Caco-2 (cell line): ENCODE measurements around the gene FCN2. TPM values are rescaled to one million over a fixed set of nuclear protein-coding genes. Genes with fewer than 3 reads are reported as not detected.

Source experiments
- BruUV-seq: library from RNA; stranded (reverse); fragments of 400-500 nt; replicated peaks from 2 replicates; lab custom pipeline; 2021; lab: Mats Ljungman, UMichigan
- CTCF ChIA-PET: fragments of 300-600 bp; sonication (Branson Sonifier 250); formaldehyde crosslinking; loops from one replicate; lab custom pipeline; 2022; ENCODE audit warnings: antibody characterized with exemption; lab: Charles Lee
- POLR2A ChIA-PET: fragments of 300-600 bp; sonication (Branson Sonifier 250); formaldehyde crosslinking; loops from one replicate; lab custom pipeline; 2022; ENCODE audit warnings: antibody characterized with exemption; lab: Charles Lee
- DNase-seq, 2 experiments: peaks; one replicate each; pipeline versions ENCODE4 v3.0.0 to v3.0.0-alpha.2; 2020 to 2022
- H3K27me3 ChIP-seq: replicated peaks from 2 replicates; pipeline ENCODE4 v1.6.0; 2011; ENCODE audit warnings: low read length; ENCODE audit not compliant: control insufficient read depth, insufficient read depth
- H3K36me3 ChIP-seq: 2 replicates; pipeline ENCODE4 v1.5.1; 2011; ENCODE audit warnings: low read length; ENCODE audit not compliant: control insufficient read depth, insufficient read depth
- H3K4me1 ChIP-seq: fragments of 250-450 bp; sonication (Bioruptor Pico); 2 replicates; pipeline ENCODE4 v1.5.1; 2020; ENCODE audit warnings: mild to moderate bottlenecking
- H3K4me3 ChIP-seq: 2 replicates; pipeline ENCODE4 v1.5.1; 2011; ENCODE audit warnings: low read depth, mild to moderate bottlenecking, control low read depth, low read length
- H3K9me3 ChIP-seq: fragments of 250-450 bp; sonication (Bioruptor Pico); 2 replicates; pipeline ENCODE4 v1.5.1; 2020; ENCODE audit warnings: mild to moderate bottlenecking, moderate library complexity
- H3K27ac Mint-ChIP-seq: one replicate; pipeline ENCODE4 v1.8.0; 2022; ENCODE audit warnings: mixed read lengths; ENCODE audit not compliant: unreplicated experiment
- H3K27me3 Mint-ChIP-seq: one replicate; pipeline ENCODE4 v1.8.0; 2022; ENCODE audit warnings: mixed read lengths; ENCODE audit not compliant: insufficient read depth, unreplicated experiment
- H3K36me3 Mint-ChIP-seq: one replicate; pipeline ENCODE4 v1.8.0; 2022; ENCODE audit warnings: mild to moderate bottlenecking, mixed read lengths; ENCODE audit not compliant: insufficient read depth, unreplicated experiment
- H3K4me1 Mint-ChIP-seq: one replicate; pipeline ENCODE4 v1.8.0; 2022; ENCODE audit warnings: low read depth, mixed read lengths; ENCODE audit not compliant: unreplicated experiment
- H3K4me3 Mint-ChIP-seq: one replicate; pipeline ENCODE4 v1.8.0; 2022; ENCODE audit warnings: mild to moderate bottlenecking, moderate library complexity, mixed read lengths; ENCODE audit not compliant: unreplicated experiment
- H3K9me3 Mint-ChIP-seq: one replicate; pipeline ENCODE4 v1.8.0; 2022; ENCODE audit warnings: mixed read lengths; ENCODE audit not compliant: unreplicated experiment
- intact Hi-C: fragments of 100-400 bp; cut with micrococcal nuclease; formaldehyde crosslinking; loops from one replicate; pipeline ENCODE4 v1.10.0; 2022; ENCODE audit not compliant: unreplicated experiment
- total RNA-seq: library from RNA; stranded (reverse); gene quantifications from 2 replicates; pipeline ENCODE4 v1.2.3, GENCODE V29; 2022
- TF ChIP-seq, protein P1 (sequence below), 2 experiments: fragments of 200-600 bp in 1 of 2; IDR thresholded peaks; 1 replicate in 1 of 2; 2 replicates in 1 of 2; pipeline versions ENCODE4 v1.5.1 to v1.8.0; 2011 to 2022; ENCODE audit warnings: antibody characterized with exemption in 1 of 2, control low read depth in 1 of 2, inconsistent platforms in 1 of 2, low read depth in 1 of 2, low read length in 1 of 2, mild to moderate bottlenecking in 1 of 2, moderate library complexity in 1 of 2; ENCODE audit not compliant: insufficient read depth in 1 of 2, severe bottlenecking in 1 of 2, unreplicated experiment in 1 of 2

FCN2 gene
- total RNA-seq, 1 experiment from 2014 or later: not detected

DNA sequence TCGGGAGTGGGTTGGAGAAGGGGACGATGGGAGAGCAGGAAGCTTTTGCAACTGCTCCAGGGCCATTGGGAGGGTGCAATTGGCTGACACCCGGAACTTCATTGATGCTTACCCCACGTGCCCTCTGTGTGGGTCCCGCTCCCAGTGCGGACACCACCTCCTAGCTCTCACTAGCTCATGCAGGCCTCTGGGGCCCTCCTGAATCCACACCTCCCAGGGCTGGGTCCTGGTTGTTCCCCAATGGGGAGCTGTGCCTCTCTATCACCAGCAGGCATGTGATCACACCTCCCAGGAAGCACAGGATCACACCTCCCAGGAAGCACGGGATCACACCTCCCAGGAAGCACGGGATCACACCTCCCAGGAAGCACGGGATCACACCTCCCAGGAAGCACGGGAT, 32.1 kb upstream of the FCN2 start:
- TF ChIP-seq, protein P1, sequence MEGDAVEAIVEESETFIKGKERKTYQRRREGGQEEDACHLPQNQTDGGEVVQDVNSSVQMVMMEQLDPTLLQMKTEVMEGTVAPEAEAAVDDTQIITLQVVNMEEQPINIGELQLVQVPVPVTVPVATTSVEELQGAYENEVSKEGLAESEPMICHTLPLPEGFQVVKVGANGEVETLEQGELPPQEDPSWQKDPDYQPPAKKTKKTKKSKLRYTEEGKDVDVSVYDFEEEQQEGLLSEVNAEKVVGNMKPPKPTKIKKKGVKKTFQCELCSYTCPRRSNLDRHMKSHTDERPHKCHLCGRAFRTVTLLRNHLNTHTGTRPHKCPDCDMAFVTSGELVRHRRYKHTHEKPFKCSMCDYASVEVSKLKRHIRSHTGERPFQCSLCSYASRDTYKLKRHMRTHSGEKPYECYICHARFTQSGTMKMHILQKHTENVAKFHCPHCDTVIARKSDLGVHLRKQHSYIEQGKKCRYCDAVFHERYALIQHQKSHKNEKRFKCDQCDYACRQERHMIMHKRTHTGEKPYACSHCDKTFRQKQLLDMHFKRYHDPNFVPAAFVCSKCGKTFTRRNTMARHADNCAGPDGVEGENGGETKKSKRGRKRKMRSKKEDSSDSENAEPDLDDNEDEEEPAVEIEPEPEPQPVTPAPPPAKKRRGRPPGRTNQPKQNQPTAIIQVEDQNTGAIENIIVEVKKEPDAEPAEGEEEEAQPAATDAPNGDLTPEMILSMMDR (IDR thresholded peaks at IDR 0.05; ENCODE audit: insufficient read depth in 1 of 2, low read depth in 1 of 2, low read length in 1 of 2, severe bottlenecking in 1 of 2, unreplicated experiment in 1 of 2): no peak
- Mint-ChIP-seq H3K4me1 (no peaks in the 10 kb centered on the region), H3K9me3 (no peaks in the 10 kb centered on the region), H3K36me3 (no peaks in the 10 kb centered on the region), H3K4me3 (no peak overlapping the region), H3K27me3 (no peaks in the 10 kb centered on the region), H3K27ac (no peak overlapping the region)
- Histone ChIP-seq H3K4me1 (no peaks in the 10 kb centered on the region), H3K36me3 (no peaks in the 10 kb centered on the region), H3K27me3 (no peaks in the 10 kb centered on the region), H3K9me3 (no peaks in the 10 kb centered on the region), H3K4me3 (no peak overlapping the region)
- BruUV-seq: no TSS peak
- intact Hi-C loops: no loop called here
- POLR2A ChIA-PET: no interaction called here
- CTCF ChIA-PET: no interaction called here
- no peak for DNase-seq

DNA sequence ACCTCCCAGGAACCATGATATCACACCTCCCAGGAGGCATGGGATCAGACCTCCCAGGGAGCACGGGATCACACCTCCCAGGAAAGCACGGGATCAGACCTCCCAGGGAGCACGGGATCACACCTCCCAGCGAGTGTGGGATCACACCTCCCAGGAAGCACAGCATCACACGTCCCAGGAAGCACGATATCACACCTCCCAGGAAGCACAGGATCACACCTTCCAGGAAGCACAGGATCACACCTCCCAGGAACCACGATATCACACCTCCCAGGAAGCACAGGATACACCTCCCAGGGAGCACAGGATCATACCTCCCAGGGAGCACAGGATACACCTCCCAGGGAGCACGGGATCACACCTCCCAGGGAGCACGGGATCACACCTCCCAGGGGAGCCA, 30.0 kb upstream of the FCN2 start:
- Histone ChIP-seq H3K9me3 (no peaks in the 10 kb centered on the region), H3K36me3 (no peaks in the 10 kb centered on the region), H3K27me3 (no peaks in the 10 kb centered on the region), H3K4me3 (no peak overlapping the region), H3K4me1 (no peaks in the 10 kb centered on the region)
- Mint-ChIP-seq H3K4me3 (no peak overlapping the region), H3K36me3 (no peaks in the 10 kb centered on the region), H3K27me3 (peaks cover under 1% of the 10 kb centered on the region), H3K4me1 (no peaks in the 10 kb centered on the region), H3K9me3 (no peaks in the 10 kb centered on the region), H3K27ac (no peak overlapping the region)
- ChIA-PET POLR2A (no interaction called here), CTCF (no interaction called here)
- no TSS peak for BruUV-seq
- no peak for DNase-seq
- TF ChIP-seq, protein P1 (IDR thresholded peaks at IDR 0.05; ENCODE audit: insufficient read depth in 1 of 2, low read depth in 1 of 2, low read length in 1 of 2, severe bottlenecking in 1 of 2, unreplicated experiment in 1 of 2): no peak
- intact Hi-C loops: no loop called here

DNA sequence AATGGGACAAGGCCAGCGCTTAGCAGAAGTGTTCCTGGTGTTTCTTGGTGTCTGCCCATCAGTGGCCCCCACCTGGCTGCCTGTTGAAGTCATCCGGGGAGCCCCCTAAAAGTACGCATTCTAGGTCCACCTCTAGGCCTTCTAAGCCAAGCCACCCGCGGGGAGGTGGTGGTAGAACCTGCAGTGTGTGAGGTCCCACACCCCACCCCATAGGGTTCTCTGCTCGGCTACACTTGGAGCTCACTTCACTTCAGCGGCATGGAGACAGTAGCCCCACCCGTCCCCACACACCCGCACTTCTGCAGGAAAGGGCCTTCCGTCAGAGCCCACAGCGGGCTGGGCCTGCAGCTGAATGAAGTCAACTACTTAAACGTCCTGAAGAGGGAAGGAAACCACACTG, 29.6 kb upstream of the FCN2 start:
- no peaks in the 10 kb centered on the region for H3K4me1 Mint-ChIP-seq
- TF ChIP-seq, protein P1 (IDR thresholded peaks at IDR 0.05; ENCODE audit: insufficient read depth in 1 of 2, low read depth in 1 of 2, low read length in 1 of 2, severe bottlenecking in 1 of 2, unreplicated experiment in 1 of 2): no peak
- no peaks in the 10 kb centered on the region for H3K27me3 ChIP-seq
- BruUV-seq: no TSS peak
- H3K36me3 ChIP-seq: no peaks in the 10 kb centered on the region
- no peaks in the 10 kb centered on the region for H3K9me3 ChIP-seq
- H3K4me1 ChIP-seq: no peaks in the 10 kb centered on the region
- DNase-seq: peak in 1 of 2 experiments; percentile 16
- H3K27me3 Mint-ChIP-seq: peaks cover 2% of the 10 kb centered on the region
- POLR2A ChIA-PET: no interaction called here
- H3K9me3 Mint-ChIP-seq: no peaks in the 10 kb centered on the region
- no peak overlapping the region for H3K27ac Mint-ChIP-seq
- intact Hi-C loops: no loop called here
- no peak overlapping the region for H3K4me3 ChIP-seq
- CTCF ChIA-PET: no interaction called here
- H3K4me3 Mint-ChIP-seq: no peak overlapping the region
- H3K36me3 Mint-ChIP-seq: no peaks in the 10 kb centered on the region
